ENCODE results near the gene P2RX6.
"Not testable (repeated sequence)": the region's sequence is repeated elsewhere in the genome, so short reads cannot be mapped to it uniquely, and the experiment has no call there.

Gene P2RX6

GRCh38 chr22:20994128-20994901, 20.6 kb upstream of the P2RX6 start:
- DNase-seq (ENCODE audit: low read depth in 3 of 3): no peak

- DNase-seq (ENCODE audit: low read depth in 3 of 3): no peak
These were observed 20.1 kb upstream of the P2RX6 start for GRCh38 chr22:20994902-20995241.

GRCh38 chr22:20995329-20996030, 19.5 kb upstream of the P2RX6 start:
- DNase-seq (ENCODE audit: low read depth in 3 of 3): no peak

GRCh38 chr22:20996031-20996410, 18.9 kb upstream of the P2RX6 start:
- DNase-seq (ENCODE audit: low read depth in 3 of 3): no peak

- DNase-seq (ENCODE audit: low read depth in 3 of 3): no peak
These were observed 18.1 kb upstream of the P2RX6 start for GRCh38 chr22:20996598-20997535.

- no peak for DNase-seq (ENCODE audit: low read depth in 3 of 3)
These were observed 17.3 kb upstream of the P2RX6 start for GRCh38 chr22:20997536-20998257.

GRCh38 chr22:20998411-20999336, 16.3 kb upstream of the P2RX6 start:
- no peak for DNase-seq (ENCODE audit: low read depth in 3 of 3)

GRCh38 chr22:20999350-21000206, 15.4 kb upstream of the P2RX6 start:
- no peak for DNase-seq (ENCODE audit: low read depth in 3 of 3)

GRCh38 chr22:21000207-21000986, 14.6 kb upstream of the P2RX6 start:
- no peak for DNase-seq (ENCODE audit: low read depth in 3 of 3)

GRCh38 chr22:21000987-21001600, 13.9 kb upstream of the P2RX6 start:
- DNase-seq (ENCODE audit: low read depth in 3 of 3): no peak

- peak; percentile 94 to 95 (median 95) for DNase-seq (ENCODE audit: low read depth in 3 of 3)
These were observed 13.2 kb upstream of the P2RX6 start, which contains the start of gene THAP7 for GRCh38 chr22:21001601-21002325. THAP7 (minus strand) TSS chr22:21002118; CDS start chr22:21001911, 207 bp downstream.

- no peak for DNase-seq (ENCODE audit: low read depth in 3 of 3)
These were observed 11.2 kb upstream of the P2RX6 start for GRCh38 chr22:21003782-21004181.

GRCh38 chr22:21009208-21009607, 5.8 kb upstream of the P2RX6 start:
- DNase-seq (ENCODE audit: low read depth in 3 of 3): not testable (repeated sequence)

- no peak for DNase-seq (ENCODE audit: low read depth in 3 of 3)
These were observed 5.1 kb upstream of the P2RX6 start for GRCh38 chr22:21009638-21010425.

GRCh38 chr22:21010426-21011113, 4.4 kb upstream of the P2RX6 start:
- no peak for DNase-seq (ENCODE audit: low read depth in 3 of 3)

All from stimulated activated CD4-positive, alpha-beta T cell treated with anti-CD3 and anti-CD28 coated beads, TNF-alpha, amount 100 ng/mL, for 48 hours (primary cell).